Endothelial cell of umbilical vein (primary cell): ENCODE data around the gene CLEC11A. TPM values are rescaled to one million over a fixed set of nuclear protein-coding genes. Genes with fewer than 3 reads are reported as not detected.
A peak's percentile ranks its signal among the peaks of the same experiment; 100 is the strongest.
"Not testable (repeated sequence)": the region's sequence is repeated elsewhere in the genome, so short reads cannot be mapped to it uniquely, and the experiment has no call there.

Experiments used
- BruUV-seq: library from RNA; stranded (reverse); fragments of 400-500 nt; replicated peaks from 2 replicates; lab custom pipeline; 2021; lab: Mats Ljungman, UMichigan
- CTCF ChIA-PET: fragments of 300-600, 350-600 bp; sonication (Branson Sonifier 250); formaldehyde crosslinking; loops from one replicate; lab custom pipeline; 2021; ENCODE audit warnings: antibody characterized with exemption, inconsistent platforms; lab: Charles Lee
- POLR2A ChIA-PET: fragments of 300-600, 350-600 bp; sonication (Branson Sonifier 250); formaldehyde crosslinking; loops from one replicate; lab custom pipeline; 2021; ENCODE audit warnings: antibody characterized with exemption, inconsistent platforms; lab: Charles Lee
- DNase-seq: peaks from one replicate; pipeline ENCODE4 v3.0.0-alpha.2; 2011; ENCODE audit warnings: low read depth, low spot score
- FAIRE-seq: peaks from 2 replicates; lab custom pipeline; 2011; peaks lifted over from hg19 to GRCh38; lab: Jason Lieb, UNC
- H2AFZ ChIP-seq: 2 replicates; pipeline ENCODE4 v1.6.0; 2012; ENCODE audit warnings: low read depth, low read length, control low read depth, inconsistent platforms
- H3K27ac ChIP-seq: 2 replicates; pipeline ENCODE4 v1.5.1; 2011; ENCODE audit warnings: low read depth, mild to moderate bottlenecking, control low read depth, low read length, moderate library complexity; ENCODE audit not compliant: insufficient read depth
- H3K27me3 ChIP-seq, 2 experiments: 2 replicates each; pipeline versions ENCODE4 v1.6.0 to v1.6.1; 2011; ENCODE audit warnings: low read length in 2 of 2, mixed read lengths in 1 of 2; ENCODE audit not compliant: control insufficient read depth in 2 of 2, insufficient read depth in 2 of 2
- H3K36me3 ChIP-seq, 2 experiments: 2 replicates in 1 of 2; 3 replicates in 1 of 2; pipeline ENCODE4 v1.5.1; 2011; ENCODE audit warnings: low read length in 2 of 2, mild to moderate bottlenecking in 1 of 2, moderate library complexity in 1 of 2; ENCODE audit not compliant: control insufficient read depth in 2 of 2, insufficient read depth in 2 of 2; ENCODE audit errors: extremely low read depth in 1 of 2
- H3K4me1 ChIP-seq: 3 replicates; pipeline ENCODE4 v1.5.1; 2011; ENCODE audit warnings: mild to moderate bottlenecking, low read length; ENCODE audit not compliant: control insufficient read depth, insufficient read depth; ENCODE audit errors: extremely low read depth
- H3K4me2 ChIP-seq: 2 replicates; pipeline ENCODE4 v1.6.1; 2011; ENCODE audit warnings: low read length, control low read depth, mixed read lengths; ENCODE audit not compliant: insufficient read depth
- H3K4me3 ChIP-seq, 3 experiments: fragments of 200-600 bp in 1 of 3; sonication (generic), shearing (Covaris generic) in 1 of 3; replicated peaks in 1 of 3; 2 replicates each; pipeline ENCODE4 v1.5.1; 2011 to 2016; ENCODE audit warnings: control low read depth in 3 of 3, low read length in 3 of 3, mild to moderate bottlenecking in 2 of 3, inconsistent platforms in 1 of 3, low read depth in 1 of 3, moderate library complexity in 1 of 3; ENCODE audit not compliant: insufficient read depth in 1 of 3
- H3K79me2 ChIP-seq: 2 replicates; pipeline ENCODE4 v1.6.0; 2012; ENCODE audit warnings: low read length, inconsistent platforms; ENCODE audit not compliant: control insufficient read depth, insufficient read depth
- H3K9ac ChIP-seq: replicated peaks from 2 replicates; pipeline ENCODE3; 2011; ENCODE audit warnings: low read length, control low read depth; ENCODE audit not compliant: insufficient read depth; ENCODE audit errors: extremely low read depth
- H3K9me1 ChIP-seq: replicated peaks from 3 replicates; pipeline ENCODE4 v1.6.0; 2011; ENCODE audit warnings: mild to moderate bottlenecking, low read length; ENCODE audit not compliant: control insufficient read depth, insufficient read depth; ENCODE audit errors: extremely low read depth
- H3K9me3 ChIP-seq: replicated peaks from 2 replicates; pipeline ENCODE4 v1.5.1; 2012; ENCODE audit warnings: low read length, inconsistent platforms; ENCODE audit not compliant: control insufficient read depth, insufficient read depth
- H4K20me1 ChIP-seq: replicated peaks from 2 replicates; pipeline ENCODE3; 2011; ENCODE audit warnings: mild to moderate bottlenecking, low read length; ENCODE audit not compliant: control insufficient read depth, insufficient read depth; ENCODE audit errors: extremely low read depth
- CTCF ChIP-seq, 2 donors: IDR thresholded peaks; 1 replicate in 1 of 2; 2 replicates in 1 of 2; pipeline ENCODE4 v1.5.1; 2011; ENCODE audit warnings: low read length in 2 of 2, mild to moderate bottlenecking in 2 of 2, moderate library complexity in 2 of 2, control low read depth in 1 of 2, inconsistent platforms in 1 of 2, low read depth in 1 of 2; ENCODE audit not compliant: insufficient read depth in 1 of 2; ENCODE audit errors: extremely low read depth in 1 of 2
- EZH2 ChIP-seq: IDR thresholded peaks from 2 replicates; pipeline ENCODE4 v1.6.1; 2012; ENCODE audit warnings: borderline replicate concordance, low read depth, mild to moderate bottlenecking, moderate library complexity, low read length, inconsistent platforms; ENCODE audit not compliant: severe bottlenecking
- FOS ChIP-seq: IDR thresholded peaks from 2 replicates; pipeline ENCODE4 v1.6.1; 2011; ENCODE audit warnings: mild to moderate bottlenecking, low read length, moderate library complexity, borderline replicate concordance; ENCODE audit not compliant: insufficient read depth
- GATA2 ChIP-seq: IDR thresholded peaks from 2 replicates; pipeline ENCODE4 v1.7.0; 2011; ENCODE audit warnings: low read depth, mild to moderate bottlenecking, moderate library complexity, mixed read lengths, low read length; ENCODE audit not compliant: insufficient read length, insufficient read depth
- JUN ChIP-seq: IDR thresholded peaks from 2 replicates; pipeline ENCODE4 v1.6.1; 2011; ENCODE audit warnings: borderline replicate concordance, low read depth; ENCODE audit not compliant: insufficient read length, insufficient read depth
- MAX ChIP-seq: IDR thresholded peaks from 2 replicates; pipeline ENCODE4 v1.6.1; 2011; ENCODE audit not compliant: insufficient read depth, insufficient read length
- MYC ChIP-seq: IDR thresholded peaks from one replicate; pipeline ENCODE4 v1.6.1; 2011; ENCODE audit warnings: mild to moderate bottlenecking, low read depth, low read length
- POLR2A ChIP-seq: IDR thresholded peaks from 2 replicates; pipeline ENCODE4 v1.6.1; 2012; ENCODE audit warnings: low read depth, mild to moderate bottlenecking, control low read depth, low read length
- POLR2AphosphoS5 ChIP-seq: IDR thresholded peaks from 2 replicates; pipeline ENCODE4 v1.6.1; 2012; ENCODE audit warnings: low read depth, mild to moderate bottlenecking, control low read depth, low read length, moderate library complexity; ENCODE audit not compliant: insufficient read depth
- dilution Hi-C: fragments of 300-500 bp; cut with MboI; formaldehyde crosslinking; loops from one replicate; pipeline ENCODE4 v1.15.0; 2019; ENCODE audit warnings: low sequenced_read_pairs; ENCODE audit not compliant: extremely low pct_ligation_motif_present
- intact Hi-C: fragments of 100-400 bp; cut with micrococcal nuclease; formaldehyde crosslinking; loops from one replicate; pipeline ENCODE4 v1.10.0; 2022
- polyA plus RNA-seq, 4 experiments: library from polyadenylated mRNA; depleted of rRNA in 3 of 4; stranded (reverse) in 3 of 4; unstranded in 1 of 4; fragments of >200 nt; gene quantifications; 2 replicates each; pipeline versions ENCODE4 v1.2.1 to v1.2.3, GENCODE V29; 2011 to 2012; ENCODE audit warnings: missing spikeins in 1 of 4
- total RNA-seq: library from RNA; stranded (reverse); gene quantifications from 2 replicates; pipeline ENCODE4 v1.2.3, GENCODE V29; 2021

The CLEC11A gene
- total and polyA plus RNA-seq, 2 donors (not counting 3 experiments of a cell fraction or from before 2014, with no cell fraction given) = 10.4 to 30.1 TPM

GRCh38 chr19:50764409-50764808 lies 41.2 kb downstream of the CLEC11A start:
- H3K4me2 ChIP-seq = no peak overlapping the region
- no peaks in the 10 kb centered on the region for H3K79me2 ChIP-seq
- TF ChIP-seq FOS (no peak), EZH2 (no peak), CTCF (IDR thresholded peaks at IDR 0.05; ENCODE audit: extremely low read depth in 1 of 2, insufficient read depth in 1 of 2, low read depth in 1 of 2, low read length in 2 of 2) (no peak), MAX (no peak), MYC (no peak), POLR2AphosphoS5 (no peak), GATA2 (no peak), POLR2A (no peak), JUN (no peak)
- ChIA-PET POLR2A (no interaction called here), CTCF (interaction anchor here (0.6 to 4.2 kb wide), 2 partner anchors 11 to 335 kb away, joined by 3 to 28 read pairs; no protein-coding TSS in a partner anchor)
- no peaks in the 10 kb centered on the region for H3K4me1 ChIP-seq
- H2AFZ ChIP-seq = no peak overlapping the region
- H3K27ac ChIP-seq = no peak overlapping the region
- H3K9me1 ChIP-seq = no peaks in the 10 kb centered on the region
- H3K9ac ChIP-seq = no peak overlapping the region
- no peaks in the 10 kb centered on the region for H3K27me3 ChIP-seq
- BruUV-seq = no TSS peak
- H3K36me3 ChIP-seq = no peaks in the 10 kb centered on the region
- H3K4me3 ChIP-seq = no peak overlapping the region
- no peaks in the 10 kb centered on the region for H4K20me1 ChIP-seq
- H3K9me3 ChIP-seq = no peaks in the 10 kb centered on the region
- DNase-seq (no peak), FAIRE-seq (no peak)
- intact Hi-C loops (no loop called here), dilution Hi-C loops (no loop called here)

- BruUV-seq, FAIRE-seq, H3K9ac ChIP-seq, H3K4me2 ChIP-seq, H3K4me1 ChIP-seq, H2AFZ ChIP-seq, POLR2A ChIA-PET, intact Hi-C loops, H3K36me3 ChIP-seq, H3K27ac ChIP-seq, DNase-seq, H3K9me1 ChIP-seq, H4K20me1 ChIP-seq, dilution Hi-C loops, H3K4me3 ChIP-seq, H3K27me3 ChIP-seq, H3K79me2 ChIP-seq, CTCF ChIA-PET, H3K9me3 ChIP-seq: not testable (repeated sequence)
These were observed 43.6 kb downstream of the CLEC11A start for GRCh38 chr19:50766746-50767145.

GRCh38 chr19:50767263-50767662 lies 44.1 kb downstream of the CLEC11A start:
- intact Hi-C loops, BruUV-seq, H3K4me3 ChIP-seq, H3K9ac ChIP-seq, H3K9me3 ChIP-seq, H3K27ac ChIP-seq, H4K20me1 ChIP-seq, H3K4me1 ChIP-seq, H3K36me3 ChIP-seq, dilution Hi-C loops, CTCF ChIA-PET, H3K4me2 ChIP-seq, DNase-seq, H3K79me2 ChIP-seq, H3K9me1 ChIP-seq, H3K27me3 ChIP-seq: not testable (repeated sequence)
- FAIRE-seq = peak; percentile 62
- peak overlapping the region; percentile 41 for H2AFZ ChIP-seq
- POLR2A ChIA-PET = interaction anchor here (0.8 kb wide), 1 partner anchor 542 kb away, joined by 5 read pairs; no protein-coding TSS in a partner anchor
